Retinal pigment epithelial cell (primary cell): Measurements from ENCODE around the gene PATJ.

Experiments used
- DNase-seq: peaks from one replicate; pipeline ENCODE4 v3.0.0-alpha.2; 2010; ENCODE audit warnings: low read depth
- H3K4me3 ChIP-seq: 2 replicates; pipeline ENCODE4 v1.5.1; 2011; ENCODE audit warnings: mild to moderate bottlenecking, low read length, control low read depth, moderate library complexity
- TF ChIP-seq, protein P1 (sequence below): conservative IDR thresholded peaks from 2 replicates; pipeline ENCODE4 v1.5.1; 2011; ENCODE audit warnings: low read depth, low read length, control low read depth, inconsistent platforms

The PATJ gene

DNA sequence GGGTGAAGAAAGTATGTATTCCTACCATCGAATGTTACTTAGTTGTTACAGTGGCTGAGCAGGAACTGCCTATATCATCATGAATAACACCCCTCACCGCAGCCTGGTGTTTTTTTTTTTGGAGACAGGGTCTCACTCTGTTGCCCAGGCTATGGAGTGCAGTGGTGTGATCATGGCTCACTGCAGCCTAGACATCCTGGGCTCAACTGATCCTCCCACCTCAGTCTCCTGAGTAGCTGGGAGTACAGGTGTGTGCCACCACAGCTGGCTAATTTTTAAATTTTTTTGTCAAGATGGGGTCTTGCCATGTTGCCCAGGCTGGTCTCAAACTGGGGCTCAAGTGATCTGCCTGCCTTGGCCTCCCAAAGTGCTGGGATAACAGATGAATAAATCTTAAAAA is 7.3 kb downstream of the PATJ start:
- DNase-seq = no peak
- TF ChIP-seq, protein P1, sequence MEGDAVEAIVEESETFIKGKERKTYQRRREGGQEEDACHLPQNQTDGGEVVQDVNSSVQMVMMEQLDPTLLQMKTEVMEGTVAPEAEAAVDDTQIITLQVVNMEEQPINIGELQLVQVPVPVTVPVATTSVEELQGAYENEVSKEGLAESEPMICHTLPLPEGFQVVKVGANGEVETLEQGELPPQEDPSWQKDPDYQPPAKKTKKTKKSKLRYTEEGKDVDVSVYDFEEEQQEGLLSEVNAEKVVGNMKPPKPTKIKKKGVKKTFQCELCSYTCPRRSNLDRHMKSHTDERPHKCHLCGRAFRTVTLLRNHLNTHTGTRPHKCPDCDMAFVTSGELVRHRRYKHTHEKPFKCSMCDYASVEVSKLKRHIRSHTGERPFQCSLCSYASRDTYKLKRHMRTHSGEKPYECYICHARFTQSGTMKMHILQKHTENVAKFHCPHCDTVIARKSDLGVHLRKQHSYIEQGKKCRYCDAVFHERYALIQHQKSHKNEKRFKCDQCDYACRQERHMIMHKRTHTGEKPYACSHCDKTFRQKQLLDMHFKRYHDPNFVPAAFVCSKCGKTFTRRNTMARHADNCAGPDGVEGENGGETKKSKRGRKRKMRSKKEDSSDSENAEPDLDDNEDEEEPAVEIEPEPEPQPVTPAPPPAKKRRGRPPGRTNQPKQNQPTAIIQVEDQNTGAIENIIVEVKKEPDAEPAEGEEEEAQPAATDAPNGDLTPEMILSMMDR = no peak
- no peak overlapping the region for H3K4me3 ChIP-seq

DNA sequence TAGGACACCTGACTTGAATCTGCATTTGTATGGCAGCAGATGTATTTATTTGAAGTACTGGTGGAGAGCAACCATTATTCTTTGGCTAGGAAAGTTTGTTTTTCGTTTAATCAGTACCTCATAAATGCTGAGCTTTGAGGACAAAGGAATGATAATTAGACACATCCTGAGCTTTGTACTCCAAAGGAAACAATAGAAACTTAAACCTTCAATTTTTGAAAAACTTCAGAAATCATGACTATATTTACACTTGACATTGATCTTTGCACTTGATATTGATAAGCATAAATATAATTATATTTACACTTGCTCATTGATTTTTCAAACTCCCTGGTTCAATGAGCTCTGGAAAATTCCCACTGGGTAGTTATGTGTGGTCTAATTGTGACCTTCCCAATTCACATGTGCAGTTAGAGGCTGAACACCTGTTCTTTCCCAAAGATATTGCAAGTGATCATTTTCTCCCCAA is 10.7 kb downstream of the PATJ start:
- TF ChIP-seq, protein P1 = no peak
- DNase-seq = no peak
- H3K4me3 ChIP-seq = no peak overlapping the region

DNA sequence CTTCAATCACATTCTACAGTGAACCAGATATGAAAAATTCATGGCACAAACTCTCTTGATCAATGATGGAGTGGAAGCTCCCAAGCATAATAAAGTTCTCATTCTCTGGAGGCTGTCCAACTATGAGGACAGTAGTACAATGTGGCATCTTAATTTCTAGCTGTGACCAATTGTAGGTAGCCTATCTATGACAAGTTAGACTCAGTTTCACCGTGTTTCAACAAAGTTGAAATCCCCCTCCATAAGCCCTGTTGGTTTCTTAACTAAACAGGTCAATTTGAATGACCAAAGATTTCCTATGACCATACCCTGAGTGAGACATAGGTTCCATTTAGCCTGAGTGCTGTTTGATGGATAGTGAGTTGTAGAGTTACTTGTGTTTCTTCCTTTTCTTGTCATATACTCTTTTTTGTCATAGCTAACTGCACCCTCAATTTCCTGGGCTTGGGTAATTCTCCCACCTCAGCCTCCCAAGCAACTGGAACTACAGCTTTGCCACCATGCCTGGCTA is 11.8 kb downstream of the PATJ start:
- TF ChIP-seq, protein P1 = no peak
- H3K4me3 ChIP-seq = no peak overlapping the region
- DNase-seq = no peak

DNA sequence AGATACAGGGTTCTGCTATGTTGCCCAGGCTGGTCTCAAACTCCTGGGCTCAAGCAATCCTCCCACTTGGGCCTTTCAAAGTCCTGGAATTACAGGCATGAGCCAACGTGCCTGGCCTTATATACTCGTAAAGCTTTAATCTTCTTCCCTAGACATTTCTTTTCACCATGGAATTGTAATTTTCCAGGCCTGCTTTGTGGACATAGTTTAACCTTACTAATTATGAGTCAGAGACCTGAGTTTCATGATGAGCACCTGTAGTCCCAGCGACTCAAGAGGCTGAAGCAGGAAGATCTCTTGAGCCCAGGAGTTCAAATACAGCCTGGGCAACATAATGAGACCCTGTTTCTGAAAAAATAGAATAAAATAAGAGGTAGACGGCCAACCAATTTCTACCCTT is 12.3 kb downstream of the PATJ start:
- TF ChIP-seq, protein P1 = no peak
- H3K4me3 ChIP-seq = no peak overlapping the region
- DNase-seq = no peak

DNA sequence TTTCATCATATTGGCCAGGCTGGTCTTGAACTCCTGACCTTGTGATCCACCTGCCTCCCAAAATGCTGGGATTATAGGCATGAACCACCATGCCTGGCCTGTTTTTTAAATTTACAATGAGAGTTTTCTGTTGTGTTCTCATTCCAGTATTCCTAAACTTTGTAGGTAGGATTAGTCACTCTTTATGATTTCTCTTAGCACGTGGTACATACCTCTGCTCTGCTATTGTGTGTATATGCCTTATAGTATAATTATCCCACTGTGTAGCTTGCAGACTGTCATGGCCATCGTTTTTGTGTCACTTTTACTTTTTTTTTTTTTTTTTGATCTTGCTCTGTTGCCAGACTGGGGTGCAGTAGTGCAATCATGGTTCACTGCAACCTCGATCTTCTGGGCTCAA is 14.5 kb downstream of the PATJ start:
- H3K4me3 ChIP-seq = no peak overlapping the region
- TF ChIP-seq, protein P1 = no peak
- no peak for DNase-seq

DNA sequence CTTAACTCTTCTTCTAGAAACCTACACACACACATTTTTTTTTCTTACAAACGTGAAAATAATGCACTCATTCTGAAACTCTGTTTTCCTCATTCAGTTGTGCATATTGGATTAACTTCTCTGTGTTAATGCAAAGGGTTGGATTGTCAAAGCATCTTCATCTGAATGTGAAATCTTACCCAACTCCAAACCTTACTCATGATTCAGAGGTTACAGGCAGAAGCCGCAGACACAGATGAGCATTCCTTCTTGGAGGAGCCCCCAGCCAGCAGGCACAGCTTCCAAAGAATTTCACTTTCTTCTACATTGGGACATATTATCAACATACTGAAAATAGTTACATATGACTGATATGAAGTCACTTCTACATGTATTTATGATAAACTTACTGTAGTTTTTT is 15.7 kb downstream of the PATJ start:
- H3K4me3 ChIP-seq = no peak overlapping the region
- TF ChIP-seq, protein P1 = no peak
- DNase-seq = no peak

DNA sequence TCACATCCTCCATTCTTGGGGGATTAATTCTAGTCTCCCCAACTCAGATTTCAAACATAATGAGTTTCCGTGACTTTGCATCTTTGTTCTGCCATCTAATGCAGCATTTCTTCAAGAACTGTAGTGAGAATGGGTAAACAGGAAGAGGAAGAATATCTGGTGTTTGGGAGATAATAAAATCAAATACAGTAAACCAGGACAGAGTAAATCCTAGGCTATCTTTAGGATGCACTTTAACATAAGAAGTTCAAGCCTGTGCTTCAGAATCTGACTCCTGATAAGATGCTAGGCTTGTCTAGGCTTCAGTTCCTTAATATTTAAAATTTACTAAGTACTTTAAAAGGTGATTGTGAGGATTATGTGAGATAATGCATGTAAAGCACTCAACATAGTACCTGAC is 27.9 kb downstream of the PATJ start:
- no peak for DNase-seq
- H3K4me3 ChIP-seq = no peak overlapping the region
- TF ChIP-seq, protein P1 = no peak
